ENCODE results near the gene ACSM2B. TPM values are rescaled to one million over a fixed set of nuclear protein-coding genes. Genes with fewer than 3 reads are reported as not detected.

The ACSM2B gene
- total and polyA plus RNA-seq, 2 of the 4 experiments (the other 2 are of a cell fraction) = not detected

DNA sequence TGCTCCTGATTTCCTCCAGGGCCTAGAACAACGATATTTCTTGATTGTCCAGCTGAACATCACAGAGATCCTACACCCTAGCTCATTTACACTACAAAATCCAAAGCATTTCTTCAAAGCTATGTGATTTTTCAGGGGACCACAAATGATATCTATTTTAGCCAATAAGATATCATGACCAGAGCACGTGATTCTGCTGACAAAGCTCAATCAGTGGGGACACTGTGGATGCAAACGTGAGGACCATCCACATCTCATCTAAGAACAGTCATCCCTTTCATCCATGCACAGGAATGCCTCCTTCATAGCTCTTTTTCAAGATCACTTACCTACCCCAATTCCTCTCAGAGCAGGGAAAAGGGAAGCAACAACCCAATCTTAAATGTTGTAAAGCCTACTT lies 56.9 kb downstream of the ACSM2B start:
- no peaks in the 10 kb centered on the region for H3K79me1 ChIP-seq (ENCODE audit: low read depth in 1 of 2, low read length in 2 of 2)
- intact Hi-C loops (cut with micrococcal nuclease) (no loop called here), in situ Hi-C loops (cut with MboI; ENCODE audit: low sequenced_read_pairs) (no loop called here), dilution Hi-C loops (cut with HindIII; ENCODE audit: low sequenced_read_pairs, unreplicated experiment) (no loop called here)
- no CpG with 5 or more reads among the region's 3 CpGs for WGBS, 2 experiments (ENCODE audit: extremely low coverage in 2 of 2, insufficient read length in 1 of 2)
- peaks cover 1% of the 10 kb centered on the region for H3K9me3 ChIP-seq (ENCODE audit: control insufficient read depth, insufficient read depth, low read length)
- H4K91ac ChIP-seq (ENCODE audit: insufficient read depth, low read depth, low read length) = no peak overlapping the region
- H4K8ac ChIP-seq (ENCODE audit: low read depth in 2 of 2, low read length in 2 of 2) = no peak overlapping the region
- H2BK15ac ChIP-seq (ENCODE audit: low read depth, low read length) = no peak overlapping the region
- no peak overlapping the region for H3K4me2 ChIP-seq (ENCODE audit: low read depth, low read length)
- ATAC-seq (ENCODE audit: low read depth) (no peak), DNase-seq (no peak)
- no peak overlapping the region for H3K18ac ChIP-seq (ENCODE audit: low read depth, low read length)
- H3K27me3 ChIP-seq (ENCODE audit: control insufficient read depth, insufficient read depth, low read length) = no peaks in the 10 kb centered on the region
- no peak overlapping the region for H2BK20ac ChIP-seq (ENCODE audit: low read depth, low read length)
- no peaks in the 10 kb centered on the region for H4K20me1 ChIP-seq (ENCODE audit: insufficient read depth, low read length)
- H2AK5ac ChIP-seq (ENCODE audit: low read depth, low read length) = no peak overlapping the region
- no peak overlapping the region for H2AK9ac ChIP-seq (replicated peaks; ENCODE audit: low read depth, low read length, poor library complexity)
- H2AFZ ChIP-seq (replicated peaks; ENCODE audit: low read length, poor library complexity) = no peak overlapping the region
- no peak overlapping the region for H2BK5ac ChIP-seq (ENCODE audit: low read depth, low read length, poor library complexity, severe bottlenecking)
- H3K36me3 ChIP-seq (ENCODE audit: control insufficient read depth, insufficient read depth, low read length) = no peaks in the 10 kb centered on the region
- TF ChIP-seq CHD1 (IDR thresholded peaks at IDR 0.05; ENCODE audit: low read depth, low read length) (no peak), RAD21 (IDR thresholded peaks at IDR 0.05; ENCODE audit: low read length) (no peak), POLR2A (IDR thresholded peaks at IDR 0.05; ENCODE audit: low read depth, low read length) (no peak), MAZ (IDR thresholded peaks at IDR 0.05; ENCODE audit: borderline replicate concordance, low read depth, low read length) (no peak), MAFK (IDR thresholded peaks at IDR 0.05; ENCODE audit: low read depth, low read length) (no peak), CEBPB (IDR thresholded peaks at IDR 0.05; ENCODE audit: low read depth, low read length) (no peak), NFE2L2 (IDR thresholded peaks at IDR 0.05; ENCODE audit: low read depth, low read length) (no peak), MXI1 (IDR thresholded peaks at IDR 0.05; ENCODE audit: borderline replicate concordance, low read depth, low read length) (no peak), RCOR1 (IDR thresholded peaks at IDR 0.05; ENCODE audit: insufficient replicate concordance, low read length) (no peak)
- TF ChIP-seq, protein P1, sequence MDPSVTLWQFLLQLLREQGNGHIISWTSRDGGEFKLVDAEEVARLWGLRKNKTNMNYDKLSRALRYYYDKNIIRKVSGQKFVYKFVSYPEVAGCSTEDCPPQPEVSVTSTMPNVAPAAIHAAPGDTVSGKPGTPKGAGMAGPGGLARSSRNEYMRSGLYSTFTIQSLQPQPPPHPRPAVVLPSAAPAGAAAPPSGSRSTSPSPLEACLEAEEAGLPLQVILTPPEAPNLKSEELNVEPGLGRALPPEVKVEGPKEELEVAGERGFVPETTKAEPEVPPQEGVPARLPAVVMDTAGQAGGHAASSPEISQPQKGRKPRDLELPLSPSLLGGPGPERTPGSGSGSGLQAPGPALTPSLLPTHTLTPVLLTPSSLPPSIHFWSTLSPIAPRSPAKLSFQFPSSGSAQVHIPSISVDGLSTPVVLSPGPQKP (IDR thresholded peaks at IDR 0.05; ENCODE audit: borderline replicate concordance, low read depth, low read length) = no peak
- TF ChIP-seq, protein P2, sequence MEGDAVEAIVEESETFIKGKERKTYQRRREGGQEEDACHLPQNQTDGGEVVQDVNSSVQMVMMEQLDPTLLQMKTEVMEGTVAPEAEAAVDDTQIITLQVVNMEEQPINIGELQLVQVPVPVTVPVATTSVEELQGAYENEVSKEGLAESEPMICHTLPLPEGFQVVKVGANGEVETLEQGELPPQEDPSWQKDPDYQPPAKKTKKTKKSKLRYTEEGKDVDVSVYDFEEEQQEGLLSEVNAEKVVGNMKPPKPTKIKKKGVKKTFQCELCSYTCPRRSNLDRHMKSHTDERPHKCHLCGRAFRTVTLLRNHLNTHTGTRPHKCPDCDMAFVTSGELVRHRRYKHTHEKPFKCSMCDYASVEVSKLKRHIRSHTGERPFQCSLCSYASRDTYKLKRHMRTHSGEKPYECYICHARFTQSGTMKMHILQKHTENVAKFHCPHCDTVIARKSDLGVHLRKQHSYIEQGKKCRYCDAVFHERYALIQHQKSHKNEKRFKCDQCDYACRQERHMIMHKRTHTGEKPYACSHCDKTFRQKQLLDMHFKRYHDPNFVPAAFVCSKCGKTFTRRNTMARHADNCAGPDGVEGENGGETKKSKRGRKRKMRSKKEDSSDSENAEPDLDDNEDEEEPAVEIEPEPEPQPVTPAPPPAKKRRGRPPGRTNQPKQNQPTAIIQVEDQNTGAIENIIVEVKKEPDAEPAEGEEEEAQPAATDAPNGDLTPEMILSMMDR (conservative IDR thresholded peaks at IDR 0.05; ENCODE audit: low read depth, low read length) = no peak
- no peak overlapping the region for H2BK120ac ChIP-seq (ENCODE audit: low read depth, low read length)
- H3K9me1 ChIP-seq (ENCODE audit: insufficient read depth, low read length) = no peaks in the 10 kb centered on the region
- no peak overlapping the region for H3K56ac ChIP-seq (ENCODE audit: extremely low read depth, insufficient read depth, low read length)
- no peak overlapping the region for H3K27ac ChIP-seq (ENCODE audit: insufficient read depth, low read length)
- no peak overlapping the region for H3K9ac ChIP-seq (ENCODE audit: low read depth, low read length)
- no peaks in the 10 kb centered on the region for H3K4me1 ChIP-seq (ENCODE audit: control insufficient read depth, insufficient read depth, low read length)
- BruUV-seq (replicated peaks) = no TSS peak
- H3K23ac ChIP-seq (ENCODE audit: low read depth, low read length) = no peak overlapping the region
- no peak overlapping the region for H3K14ac ChIP-seq (replicated peaks; ENCODE audit: low read depth, low read length)
- POLR2A ChIA-PET (ENCODE audit: unreplicated experiment) = no interaction called here
- no peak overlapping the region for H4K5ac ChIP-seq (ENCODE audit: low read depth, low read length)
- CTCF ChIA-PET = no interaction called here
- no peak overlapping the region for H3K4ac ChIP-seq (ENCODE audit: low read depth, low read length)
- H3K4me3 ChIP-seq (ENCODE audit: insufficient read depth, low read depth, low read length) = no peak overlapping the region
